ENCODE measurements around the gene ELMO1. TPM values are rescaled to one million over a fixed set of nuclear protein-coding genes. Genes with fewer than 3 reads are reported as not detected.
A peak's percentile ranks its signal among the peaks of the same experiment; 100 is the strongest.

The ELMO1 gene
- total and polyA plus RNA-seq, 10 of the 15 experiments (the other 5 are each of a cell fraction or from before 2014, with no cell fraction given): 22.6 to 85.9 (median 56.6) TPM

GRCh38 chr7:37045681-37046179 lies 402.9 kb downstream of the ELMO1 start:
- Histone ChIP-seq H2AFZ (ENCODE audit: control insufficient read depth, low read depth, low read length) (no peak overlapping the region), H3K4me3 (no peak overlapping the region), H3K36me3 (ENCODE audit: control insufficient read depth in 2 of 2, insufficient read depth in 2 of 2, low read length in 1 of 2) (no peaks in the 10 kb centered on the region), H3K4me1 (ENCODE audit: control insufficient read depth, insufficient read depth, low read length) (no peaks in the 10 kb centered on the region), H4K20me1 (ENCODE audit: control insufficient read depth, insufficient read depth) (no peaks in the 10 kb centered on the region), H3K9ac (ENCODE audit: control insufficient read depth, insufficient read depth, low read length) (no peak overlapping the region), H3K27me3 (replicated peaks in 1 of 2; ENCODE audit: control insufficient read depth in 2 of 2, insufficient read depth in 2 of 2, low read length in 1 of 2) (no peaks in the 10 kb centered on the region), H3K27ac (ENCODE audit: control insufficient read depth, insufficient read depth) (no peak overlapping the region), H3K9me3 (replicated peaks; ENCODE audit: control insufficient read depth, insufficient read depth, low read length) (no peaks in the 10 kb centered on the region), H3K4me2 (ENCODE audit: control insufficient read depth, insufficient read depth) (no peak overlapping the region), H3K79me2 (ENCODE audit: control insufficient read depth, insufficient read depth, low read length) (no peaks in the 10 kb centered on the region)
- no TSS peak for BruUV-seq (replicated peaks)
- SMC1A ChIA-PET (ENCODE audit: uncharacterized antibody, unreplicated experiment): no interaction called here
- in situ Hi-C loops (cut with MboI): no loop called here
- DNase-seq (ENCODE audit: low read depth, low spot score) (no peak), FAIRE-seq (peak; percentile 49), ATAC-seq (no peak)
- CTCF ChIA-PET: no interaction called here
- RAD21 ChIA-PET (ENCODE audit: unreplicated experiment): no interaction called here
- TF ChIP-seq CHD4 (IDR thresholded peaks at IDR 0.05): no peak
- TF ChIP-seq, protein P1, sequence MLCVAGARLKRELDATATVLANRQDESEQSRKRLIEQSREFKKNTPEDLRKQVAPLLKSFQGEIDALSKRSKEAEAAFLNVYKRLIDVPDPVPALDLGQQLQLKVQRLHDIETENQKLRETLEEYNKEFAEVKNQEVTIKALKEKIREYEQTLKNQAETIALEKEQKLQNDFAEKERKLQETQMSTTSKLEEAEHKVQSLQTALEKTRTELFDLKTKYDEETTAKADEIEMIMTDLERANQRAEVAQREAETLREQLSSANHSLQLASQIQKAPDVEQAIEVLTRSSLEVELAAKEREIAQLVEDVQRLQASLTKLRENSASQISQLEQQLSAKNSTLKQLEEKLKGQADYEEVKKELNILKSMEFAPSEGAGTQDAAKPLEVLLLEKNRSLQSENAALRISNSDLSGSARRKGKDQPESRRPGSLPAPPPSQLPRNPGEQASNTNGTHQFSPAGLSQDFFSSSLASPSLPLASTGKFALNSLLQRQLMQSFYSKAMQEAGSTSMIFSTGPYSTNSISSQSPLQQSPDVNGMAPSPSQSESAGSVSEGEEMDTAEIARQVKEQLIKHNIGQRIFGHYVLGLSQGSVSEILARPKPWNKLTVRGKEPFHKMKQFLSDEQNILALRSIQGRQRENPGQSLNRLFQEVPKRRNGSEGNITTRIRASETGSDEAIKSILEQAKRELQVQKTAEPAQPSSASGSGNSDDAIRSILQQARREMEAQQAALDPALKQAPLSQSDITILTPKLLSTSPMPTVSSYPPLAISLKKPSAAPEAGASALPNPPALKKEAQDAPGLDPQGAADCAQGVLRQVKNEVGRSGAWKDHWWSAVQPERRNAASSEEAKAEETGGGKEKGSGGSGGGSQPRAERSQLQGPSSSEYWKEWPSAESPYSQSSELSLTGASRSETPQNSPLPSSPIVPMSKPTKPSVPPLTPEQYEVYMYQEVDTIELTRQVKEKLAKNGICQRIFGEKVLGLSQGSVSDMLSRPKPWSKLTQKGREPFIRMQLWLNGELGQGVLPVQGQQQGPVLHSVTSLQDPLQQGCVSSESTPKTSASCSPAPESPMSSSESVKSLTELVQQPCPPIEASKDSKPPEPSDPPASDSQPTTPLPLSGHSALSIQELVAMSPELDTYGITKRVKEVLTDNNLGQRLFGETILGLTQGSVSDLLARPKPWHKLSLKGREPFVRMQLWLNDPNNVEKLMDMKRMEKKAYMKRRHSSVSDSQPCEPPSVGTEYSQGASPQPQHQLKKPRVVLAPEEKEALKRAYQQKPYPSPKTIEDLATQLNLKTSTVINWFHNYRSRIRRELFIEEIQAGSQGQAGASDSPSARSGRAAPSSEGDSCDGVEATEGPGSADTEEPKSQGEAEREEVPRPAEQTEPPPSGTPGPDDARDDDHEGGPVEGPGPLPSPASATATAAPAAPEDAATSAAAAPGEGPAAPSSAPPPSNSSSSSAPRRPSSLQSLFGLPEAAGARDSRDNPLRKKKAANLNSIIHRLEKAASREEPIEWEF (IDR thresholded peaks at IDR 0.05; ENCODE audit: insufficient replicate concordance, low read depth, low read length): no peak
- TF ChIP-seq NFIC (IDR thresholded peaks at IDR 0.05; ENCODE audit: low read depth, low read length): no peak
- POLR2A ChIA-PET: no interaction called here
- intact Hi-C loops (cut with micrococcal nuclease; ENCODE audit: unreplicated experiment): no loop called here
- WGBS (ENCODE audit: insufficient coverage, insufficient replicate concordance, low lambda C conversion rate, missing lambda C conversion rate): 26% methylated on average over 2 of the region's 2 CpGs

All from GM12878 (cell line).